Panc1 (cell line): ENCODE results near the gene ELMO1. TPM values are rescaled to one million over a fixed set of nuclear protein-coding genes. Genes with fewer than 3 reads are reported as not detected.

Experiments
- ATAC-seq: fragments of 200-7000 bp; cut with Tn5 transposase; 2 replicates; pipeline ENCODE4 v1.9.1; 2020; ENCODE audit warnings: mild to moderate bottlenecking, moderate library complexity
- BruUV-seq: library from RNA; stranded (reverse); fragments of 400-500 nt; replicated peaks from 2 replicates; lab custom pipeline; 2021; lab: Mats Ljungman, UMichigan
- CTCF ChIA-PET: fragments of 300-600 bp; sonication (Branson Sonifier 250); formaldehyde crosslinking; loops from one replicate; lab custom pipeline; 2022; ENCODE audit warnings: antibody characterized with exemption; lab: Charles Lee
- POLR2A ChIA-PET: fragments of 300-600 bp; sonication (Branson Sonifier 250); formaldehyde crosslinking; loops from one replicate; lab custom pipeline; 2022; ENCODE audit warnings: antibody characterized with exemption; lab: Charles Lee
- DNase-seq: peaks from one replicate; pipeline ENCODE4 v3.0.0-alpha.2; 2010; ENCODE audit warnings: low read depth, low spot score
- H3K27ac ChIP-seq: 2 replicates; pipeline ENCODE4 v1.5.1; 2011; ENCODE audit warnings: mild to moderate bottlenecking, low read length, inconsistent platforms
- H3K27me3 ChIP-seq: fragments of 200-500 bp; sonication (Bioruptor generic); 2 replicates; pipeline ENCODE4 v1.6.0; 2014; ENCODE audit warnings: low read length, inconsistent platforms; ENCODE audit not compliant: control insufficient read depth, insufficient read depth
- H3K36me3 ChIP-seq: fragments of 200-500 bp; sonication (Bioruptor generic); 2 replicates; pipeline ENCODE4 v1.5.1; 2014; ENCODE audit warnings: inconsistent platforms, mild to moderate bottlenecking, low read length, moderate library complexity; ENCODE audit not compliant: control insufficient read depth, insufficient read depth
- H3K4me1 ChIP-seq: 2 replicates; pipeline ENCODE4 v1.5.1; 2011; ENCODE audit warnings: inconsistent platforms, mild to moderate bottlenecking, low read length, moderate library complexity; ENCODE audit not compliant: control insufficient read depth, insufficient read depth
- H3K4me3 ChIP-seq, 2 experiments: 2 replicates each; pipeline ENCODE4 v1.5.1; 2011 to 2012; ENCODE audit warnings: low read depth in 2 of 2, low read length in 2 of 2, mild to moderate bottlenecking in 2 of 2, inconsistent platforms in 1 of 2, moderate library complexity in 1 of 2
- H3K9me3 ChIP-seq: fragments of 200-500 bp; sonication (Bioruptor generic); 2 replicates; pipeline ENCODE4 v1.5.1; 2014; ENCODE audit warnings: low read depth, mild to moderate bottlenecking, inconsistent platforms, low read length, moderate library complexity; ENCODE audit not compliant: control insufficient read depth, insufficient read depth
- POLR2AphosphoS5 ChIP-seq: IDR thresholded peaks from 2 replicates; pipeline ENCODE4 v1.6.1; 2012; ENCODE audit warnings: mild to moderate bottlenecking, low read depth, low read length, moderate library complexity
- SIN3A ChIP-seq: IDR thresholded peaks from 2 replicates; pipeline ENCODE4 v1.6.1; 2012; ENCODE audit warnings: low read depth, mild to moderate bottlenecking, low read length, moderate library complexity, borderline replicate concordance; ENCODE audit not compliant: insufficient read depth
- TCF7L2 ChIP-seq: IDR thresholded peaks from 2 replicates; pipeline ENCODE4 v1.6.1; 2011; ENCODE audit warnings: mild to moderate bottlenecking, low read depth, low read length, inconsistent platforms
- in situ Hi-C: cut with HindIII; loops from 2 replicates; pipeline ENCODE4 v1.10.0; 2016; ENCODE audit warnings: low sequenced_read_pairs, low pct_unique_long_range_greater_than_20kb
- intact Hi-C: fragments of 100-400 bp; cut with micrococcal nuclease; formaldehyde crosslinking; loops from one replicate; pipeline ENCODE4 v1.10.0; 2022; ENCODE audit not compliant: unreplicated experiment
- total RNA-seq: library from RNA; stranded (reverse); gene quantifications from one replicate; pipeline ENCODE4 v1.2.1, GENCODE V29; 2021; ENCODE audit not compliant: unreplicated experiment
- TF ChIP-seq, protein P1 (sequence below): fragments of 450-650 bp; IDR thresholded peaks from 2 replicates; pipeline ENCODE4 v1.5.1; 2017; ENCODE audit warnings: mild to moderate bottlenecking
- TF ChIP-seq, protein P2 (sequence below), 2 experiments: IDR thresholded peaks; 2 replicates each; pipeline ENCODE4 v1.6.1; 2011 to 2012; ENCODE audit warnings: low read depth in 2 of 2, control low read depth in 1 of 2, low read length in 1 of 2, mild to moderate bottlenecking in 1 of 2, moderate library complexity in 1 of 2; ENCODE audit not compliant: insufficient read depth in 1 of 2

ELMO1 gene
- total RNA-seq, 1 experiment from 2014 or later = 0.80 TPM

- CTCF ChIA-PET = no interaction called here
- Histone ChIP-seq H3K4me3 (no peak overlapping the region), H3K27me3 (no peaks in the 10 kb centered on the region), H3K4me1 (no peaks in the 10 kb centered on the region), H3K36me3 (no peaks in the 10 kb centered on the region), H3K9me3 (no peaks in the 10 kb centered on the region; the same call in 1 of the 2 replicates), H3K27ac (no peak overlapping the region)
- no peak for TF ChIP-seq POLR2AphosphoS5
- TF ChIP-seq, protein P1, sequence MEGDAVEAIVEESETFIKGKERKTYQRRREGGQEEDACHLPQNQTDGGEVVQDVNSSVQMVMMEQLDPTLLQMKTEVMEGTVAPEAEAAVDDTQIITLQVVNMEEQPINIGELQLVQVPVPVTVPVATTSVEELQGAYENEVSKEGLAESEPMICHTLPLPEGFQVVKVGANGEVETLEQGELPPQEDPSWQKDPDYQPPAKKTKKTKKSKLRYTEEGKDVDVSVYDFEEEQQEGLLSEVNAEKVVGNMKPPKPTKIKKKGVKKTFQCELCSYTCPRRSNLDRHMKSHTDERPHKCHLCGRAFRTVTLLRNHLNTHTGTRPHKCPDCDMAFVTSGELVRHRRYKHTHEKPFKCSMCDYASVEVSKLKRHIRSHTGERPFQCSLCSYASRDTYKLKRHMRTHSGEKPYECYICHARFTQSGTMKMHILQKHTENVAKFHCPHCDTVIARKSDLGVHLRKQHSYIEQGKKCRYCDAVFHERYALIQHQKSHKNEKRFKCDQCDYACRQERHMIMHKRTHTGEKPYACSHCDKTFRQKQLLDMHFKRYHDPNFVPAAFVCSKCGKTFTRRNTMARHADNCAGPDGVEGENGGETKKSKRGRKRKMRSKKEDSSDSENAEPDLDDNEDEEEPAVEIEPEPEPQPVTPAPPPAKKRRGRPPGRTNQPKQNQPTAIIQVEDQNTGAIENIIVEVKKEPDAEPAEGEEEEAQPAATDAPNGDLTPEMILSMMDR = no peak
- TF ChIP-seq TCF7L2 = no peak
- TF ChIP-seq SIN3A = no peak
- TF ChIP-seq, protein P2, sequence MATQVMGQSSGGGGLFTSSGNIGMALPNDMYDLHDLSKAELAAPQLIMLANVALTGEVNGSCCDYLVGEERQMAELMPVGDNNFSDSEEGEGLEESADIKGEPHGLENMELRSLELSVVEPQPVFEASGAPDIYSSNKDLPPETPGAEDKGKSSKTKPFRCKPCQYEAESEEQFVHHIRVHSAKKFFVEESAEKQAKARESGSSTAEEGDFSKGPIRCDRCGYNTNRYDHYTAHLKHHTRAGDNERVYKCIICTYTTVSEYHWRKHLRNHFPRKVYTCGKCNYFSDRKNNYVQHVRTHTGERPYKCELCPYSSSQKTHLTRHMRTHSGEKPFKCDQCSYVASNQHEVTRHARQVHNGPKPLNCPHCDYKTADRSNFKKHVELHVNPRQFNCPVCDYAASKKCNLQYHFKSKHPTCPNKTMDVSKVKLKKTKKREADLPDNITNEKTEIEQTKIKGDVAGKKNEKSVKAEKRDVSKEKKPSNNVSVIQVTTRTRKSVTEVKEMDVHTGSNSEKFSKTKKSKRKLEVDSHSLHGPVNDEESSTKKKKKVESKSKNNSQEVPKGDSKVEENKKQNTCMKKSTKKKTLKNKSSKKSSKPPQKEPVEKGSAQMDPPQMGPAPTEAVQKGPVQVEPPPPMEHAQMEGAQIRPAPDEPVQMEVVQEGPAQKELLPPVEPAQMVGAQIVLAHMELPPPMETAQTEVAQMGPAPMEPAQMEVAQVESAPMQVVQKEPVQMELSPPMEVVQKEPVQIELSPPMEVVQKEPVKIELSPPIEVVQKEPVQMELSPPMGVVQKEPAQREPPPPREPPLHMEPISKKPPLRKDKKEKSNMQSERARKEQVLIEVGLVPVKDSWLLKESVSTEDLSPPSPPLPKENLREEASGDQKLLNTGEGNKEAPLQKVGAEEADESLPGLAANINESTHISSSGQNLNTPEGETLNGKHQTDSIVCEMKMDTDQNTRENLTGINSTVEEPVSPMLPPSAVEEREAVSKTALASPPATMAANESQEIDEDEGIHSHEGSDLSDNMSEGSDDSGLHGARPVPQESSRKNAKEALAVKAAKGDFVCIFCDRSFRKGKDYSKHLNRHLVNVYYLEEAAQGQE (IDR thresholded peaks at IDR 0.05; ENCODE audit: insufficient read depth in 1 of 2, low read depth in 2 of 2, low read length in 1 of 2) = no peak
- DNase-seq (no peak), ATAC-seq (no peak)
- intact Hi-C loops (loop anchor here (10.0 kb wide), 1 partner anchor 209 kb away; no protein-coding TSS in a partner anchor), in situ Hi-C loops (no loop called here)
- POLR2A ChIA-PET = no interaction called here
- no TSS peak for BruUV-seq
Measured at GRCh38 chr7:37493810-37494209, 45.1 kb upstream of the ELMO1 start.

GRCh38 chr7:37493123-37493522 lies 44.5 kb upstream of the ELMO1 start:
- Histone ChIP-seq H3K4me3 (no peak overlapping the region), H3K27me3 (no peaks in the 10 kb centered on the region), H3K36me3 (no peaks in the 10 kb centered on the region), H3K4me1 (no peaks in the 10 kb centered on the region), H3K9me3 (peaks cover 5% of the 10 kb centered on the region; the same call in 1 of the 2 replicates), H3K27ac (no peak overlapping the region)
- ChIA-PET CTCF (no interaction called here), POLR2A (no interaction called here)
- intact Hi-C loops (loop anchor here (10.0 kb wide), 1 partner anchor 208 kb away; no protein-coding TSS in a partner anchor), in situ Hi-C loops (no loop called here)
- no TSS peak for BruUV-seq
- TF ChIP-seq, protein P2 (IDR thresholded peaks at IDR 0.05; ENCODE audit: insufficient read depth in 1 of 2, low read depth in 2 of 2, low read length in 1 of 2) = no peak
- no peak for TF ChIP-seq SIN3A
- no peak for TF ChIP-seq TCF7L2
- DNase-seq = no peak
- no peak for ATAC-seq
